ENCODE results near the gene PODNL1. TPM values are rescaled to one million over a fixed set of nuclear protein-coding genes. Genes with fewer than 3 reads are reported as not detected.

The PODNL1 gene
- total and polyA plus RNA-seq, 10 of the 15 experiments (the other 5 are each of a cell fraction or from before 2014, with no cell fraction given) = 0.04 to 0.44 TPM; not detected in 8

GRCh38 chr19:13952154-13952930 lies 14.1 kb upstream of the PODNL1 start, which contains the start of gene DCAF15 (continued):
- TF ChIP-seq, protein P1, sequence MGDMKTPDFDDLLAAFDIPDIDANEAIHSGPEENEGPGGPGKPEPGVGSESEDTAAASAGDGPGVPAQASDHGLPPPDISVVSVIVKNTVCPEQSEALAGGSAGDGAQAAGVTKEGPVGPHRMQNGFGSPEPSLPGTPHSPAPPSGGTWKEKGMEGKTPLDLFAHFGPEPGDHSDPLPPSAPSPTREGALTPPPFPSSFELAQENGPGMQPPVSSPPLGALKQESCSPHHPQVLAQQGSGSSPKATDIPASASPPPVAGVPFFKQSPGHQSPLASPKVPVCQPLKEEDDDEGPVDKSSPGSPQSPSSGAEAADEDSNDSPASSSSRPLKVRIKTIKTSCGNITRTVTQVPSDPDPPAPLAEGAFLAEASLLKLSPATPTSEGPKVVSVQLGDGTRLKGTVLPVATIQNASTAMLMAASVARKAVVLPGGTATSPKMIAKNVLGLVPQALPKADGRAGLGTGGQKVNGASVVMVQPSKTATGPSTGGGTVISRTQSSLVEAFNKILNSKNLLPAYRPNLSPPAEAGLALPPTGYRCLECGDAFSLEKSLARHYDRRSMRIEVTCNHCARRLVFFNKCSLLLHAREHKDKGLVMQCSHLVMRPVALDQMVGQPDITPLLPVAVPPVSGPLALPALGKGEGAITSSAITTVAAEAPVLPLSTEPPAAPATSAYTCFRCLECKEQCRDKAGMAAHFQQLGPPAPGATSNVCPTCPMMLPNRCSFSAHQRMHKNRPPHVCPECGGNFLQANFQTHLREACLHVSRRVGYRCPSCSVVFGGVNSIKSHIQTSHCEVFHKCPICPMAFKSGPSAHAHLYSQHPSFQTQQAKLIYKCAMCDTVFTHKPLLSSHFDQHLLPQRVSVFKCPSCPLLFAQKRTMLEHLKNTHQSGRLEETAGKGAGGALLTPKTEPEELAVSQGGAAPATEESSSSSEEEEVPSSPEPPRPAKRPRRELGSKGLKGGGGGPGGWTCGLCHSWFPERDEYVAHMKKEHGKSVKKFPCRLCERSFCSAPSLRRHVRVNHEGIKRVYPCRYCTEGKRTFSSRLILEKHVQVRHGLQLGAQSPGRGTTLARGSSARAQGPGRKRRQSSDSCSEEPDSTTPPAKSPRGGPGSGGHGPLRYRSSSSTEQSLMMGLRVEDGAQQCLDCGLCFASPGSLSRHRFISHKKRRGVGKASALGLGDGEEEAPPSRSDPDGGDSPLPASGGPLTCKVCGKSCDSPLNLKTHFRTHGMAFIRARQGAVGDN (IDR thresholded peaks at IDR 0.05) = no peak
- TF ChIP-seq, protein P2, sequence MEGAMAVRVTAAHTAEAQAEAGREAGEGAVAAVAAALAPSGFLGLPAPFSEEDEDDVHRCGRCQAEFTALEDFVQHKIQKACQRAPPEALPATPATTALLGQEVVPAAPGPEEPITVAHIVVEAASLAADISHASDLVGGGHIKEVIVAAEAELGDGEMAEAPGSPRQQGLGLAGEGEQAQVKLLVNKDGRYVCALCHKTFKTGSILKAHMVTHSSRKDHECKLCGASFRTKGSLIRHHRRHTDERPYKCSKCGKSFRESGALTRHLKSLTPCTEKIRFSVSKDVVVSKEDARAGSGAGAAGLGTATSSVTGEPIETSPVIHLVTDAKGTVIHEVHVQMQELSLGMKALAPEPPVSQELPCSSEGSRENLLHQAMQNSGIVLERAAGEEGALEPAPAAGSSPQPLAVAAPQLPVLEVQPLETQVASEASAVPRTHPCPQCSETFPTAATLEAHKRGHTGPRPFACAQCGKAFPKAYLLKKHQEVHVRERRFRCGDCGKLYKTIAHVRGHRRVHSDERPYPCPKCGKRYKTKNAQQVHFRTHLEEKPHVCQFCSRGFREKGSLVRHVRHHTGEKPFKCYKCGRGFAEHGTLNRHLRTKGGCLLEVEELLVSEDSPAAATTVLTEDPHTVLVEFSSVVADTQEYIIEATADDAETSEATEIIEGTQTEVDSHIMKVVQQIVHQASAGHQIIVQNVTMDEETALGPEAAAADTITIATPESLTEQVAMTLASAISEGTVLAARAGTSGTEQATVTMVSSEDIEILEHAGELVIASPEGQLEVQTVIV (IDR thresholded peaks at IDR 0.05; ENCODE audit: borderline replicate concordance, partially characterized antibody) = peak; percentile 67
- TF ChIP-seq BMI1 (IDR thresholded peaks at IDR 0.05; ENCODE audit: borderline replicate concordance) (peak; percentile 95), TBL1XR1 (IDR thresholded peaks at IDR 0.05; ENCODE audit: low read depth, low read length) (no peak), SREBF2 (IDR thresholded peaks at IDR 0.05; ENCODE audit: low read length) (0 out of 2 replicates have a peak, but pooled peaks have one; percentile 35), YY1 (IDR thresholded peaks at IDR 0.05; ENCODE audit: low read depth, low read length) (peak; percentile 98), E2F4 (IDR thresholded peaks at IDR 0.05; ENCODE audit: low read depth, low read length) (peak; percentile 62)
- TF ChIP-seq, protein P3, sequence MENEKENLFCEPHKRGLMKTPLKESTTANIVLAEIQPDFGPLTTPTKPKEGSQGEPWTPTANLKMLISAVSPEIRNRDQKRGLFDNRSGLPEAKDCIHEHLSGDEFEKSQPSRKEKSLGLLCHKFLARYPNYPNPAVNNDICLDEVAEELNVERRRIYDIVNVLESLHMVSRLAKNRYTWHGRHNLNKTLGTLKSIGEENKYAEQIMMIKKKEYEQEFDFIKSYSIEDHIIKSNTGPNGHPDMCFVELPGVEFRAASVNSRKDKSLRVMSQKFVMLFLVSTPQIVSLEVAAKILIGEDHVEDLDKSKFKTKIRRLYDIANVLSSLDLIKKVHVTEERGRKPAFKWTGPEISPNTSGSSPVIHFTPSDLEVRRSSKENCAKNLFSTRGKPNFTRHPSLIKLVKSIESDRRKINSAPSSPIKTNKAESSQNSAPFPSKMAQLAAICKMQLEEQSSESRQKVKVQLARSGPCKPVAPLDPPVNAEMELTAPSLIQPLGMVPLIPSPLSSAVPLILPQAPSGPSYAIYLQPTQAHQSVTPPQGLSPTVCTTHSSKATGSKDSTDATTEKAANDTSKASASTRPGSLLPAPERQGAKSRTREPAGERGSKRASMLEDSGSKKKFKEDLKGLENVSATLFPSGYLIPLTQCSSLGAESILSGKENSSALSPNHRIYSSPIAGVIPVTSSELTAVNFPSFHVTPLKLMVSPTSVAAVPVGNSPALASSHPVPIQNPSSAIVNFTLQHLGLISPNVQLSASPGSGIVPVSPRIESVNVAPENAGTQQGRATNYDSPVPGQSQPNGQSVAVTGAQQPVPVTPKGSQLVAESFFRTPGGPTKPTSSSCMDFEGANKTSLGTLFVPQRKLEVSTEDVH (IDR thresholded peaks at IDR 0.05; ENCODE audit: low read depth, partially characterized antibody) = no peak
- TF ChIP-seq, protein P4, sequence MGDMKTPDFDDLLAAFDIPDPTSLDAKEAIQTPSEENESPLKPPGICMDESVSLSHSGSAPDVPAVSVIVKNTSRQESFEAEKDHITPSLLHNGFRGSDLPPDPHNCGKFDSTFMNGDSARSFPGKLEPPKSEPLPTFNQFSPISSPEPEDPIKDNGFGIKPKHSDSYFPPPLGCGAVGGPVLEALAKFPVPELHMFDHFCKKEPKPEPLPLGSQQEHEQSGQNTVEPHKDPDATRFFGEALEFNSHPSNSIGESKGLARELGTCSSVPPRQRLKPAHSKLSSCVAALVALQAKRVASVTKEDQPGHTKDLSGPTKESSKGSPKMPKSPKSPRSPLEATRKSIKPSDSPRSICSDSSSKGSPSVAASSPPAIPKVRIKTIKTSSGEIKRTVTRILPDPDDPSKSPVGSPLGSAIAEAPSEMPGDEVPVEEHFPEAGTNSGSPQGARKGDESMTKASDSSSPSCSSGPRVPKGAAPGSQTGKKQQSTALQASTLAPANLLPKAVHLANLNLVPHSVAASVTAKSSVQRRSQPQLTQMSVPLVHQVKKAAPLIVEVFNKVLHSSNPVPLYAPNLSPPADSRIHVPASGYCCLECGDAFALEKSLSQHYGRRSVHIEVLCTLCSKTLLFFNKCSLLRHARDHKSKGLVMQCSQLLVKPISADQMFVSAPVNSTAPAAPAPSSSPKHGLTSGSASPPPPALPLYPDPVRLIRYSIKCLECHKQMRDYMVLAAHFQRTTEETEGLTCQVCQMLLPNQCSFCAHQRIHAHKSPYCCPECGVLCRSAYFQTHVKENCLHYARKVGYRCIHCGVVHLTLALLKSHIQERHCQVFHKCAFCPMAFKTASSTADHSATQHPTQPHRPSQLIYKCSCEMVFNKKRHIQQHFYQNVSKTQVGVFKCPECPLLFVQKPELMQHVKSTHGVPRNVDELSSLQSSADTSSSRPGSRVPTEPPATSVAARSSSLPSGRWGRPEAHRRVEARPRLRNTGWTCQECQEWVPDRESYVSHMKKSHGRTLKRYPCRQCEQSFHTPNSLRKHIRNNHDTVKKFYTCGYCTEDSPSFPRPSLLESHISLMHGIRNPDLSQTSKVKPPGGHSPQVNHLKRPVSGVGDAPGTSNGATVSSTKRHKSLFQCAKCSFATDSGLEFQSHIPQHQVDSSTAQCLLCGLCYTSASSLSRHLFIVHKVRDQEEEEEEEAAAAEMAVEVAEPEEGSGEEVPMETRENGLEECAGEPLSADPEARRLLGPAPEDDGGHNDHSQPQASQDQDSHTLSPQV (IDR thresholded peaks at IDR 0.05) = no peak
